Aorta (tissue), 5 donors: ENCODE data around the gene TMEM168. TPM values are rescaled to one million over a fixed set of nuclear protein-coding genes. Genes with fewer than 3 reads are reported as not detected.
"Not testable (repeated sequence)": the region's sequence is repeated elsewhere in the genome, so short reads cannot be mapped to it uniquely, and the experiment has no call there.

Experiments
- ATAC-seq: fragments of 200-7000 bp; cut with Tn5 transposase; one replicate; pipeline ENCODE4 v1.9.1; 2022; ENCODE audit warnings: moderate library complexity; ENCODE audit not compliant: low FRiP score
- DNase-seq, 2 donors: peaks; one replicate each; pipeline ENCODE4 v3.0.0-alpha.2; 2020
- H3K27ac ChIP-seq, 2 donors: one replicate each; pipeline ENCODE4 v1.5.1; 2013; ENCODE audit warnings: low read length in 2 of 2, mild to moderate bottlenecking in 2 of 2, moderate library complexity in 2 of 2, control low read depth in 1 of 2, inconsistent platforms in 1 of 2, low read depth in 1 of 2
- H3K27me3 ChIP-seq, 2 donors: one replicate each; pipeline ENCODE4 v1.6.1; 2013; ENCODE audit warnings: control low read depth in 1 of 2, low read length in 1 of 2, mild to moderate bottlenecking in 1 of 2, moderate library complexity in 1 of 2; ENCODE audit not compliant: insufficient read depth in 2 of 2, control insufficient read depth in 1 of 2
- H3K36me3 ChIP-seq, 2 donors: one replicate each; pipeline ENCODE4 v1.6.1; 2013; ENCODE audit warnings: control low read depth in 1 of 2, low read length in 1 of 2, mild to moderate bottlenecking in 1 of 2; ENCODE audit not compliant: insufficient read depth in 2 of 2, control insufficient read depth in 1 of 2
- H3K4me1 ChIP-seq, 2 donors: one replicate each; pipeline ENCODE4 v1.6.1; 2013; ENCODE audit warnings: low read length in 2 of 2, control low read depth in 1 of 2, mild to moderate bottlenecking in 1 of 2, moderate library complexity in 1 of 2; ENCODE audit not compliant: insufficient read depth in 2 of 2, control insufficient read depth in 1 of 2
- H3K4me3 ChIP-seq, 2 donors: one replicate each; pipeline ENCODE4 v1.5.1; 2013; ENCODE audit warnings: low read length in 2 of 2, control low read depth in 1 of 2, mild to moderate bottlenecking in 1 of 2
- H3K9me3 ChIP-seq: one replicate; pipeline ENCODE4 v1.6.1; 2013; ENCODE audit warnings: mild to moderate bottlenecking, low read length; ENCODE audit not compliant: control insufficient read depth
- WGBS, 2 donors: extraction: QIAGEN DNeasy Blood & Tissue Kit; methylation state at CpG; one replicate each; pipeline ENCODE4 v1.1.7; 2013; 5-methylcytosine and 5-hydroxymethylcytosine counted together
- intact Hi-C, 2 donors: fragments of 100-400 bp; cut with DNase I; formaldehyde crosslinking; loops; one replicate each; pipeline versions ENCODE4 v1.14.2 to v1.15.0; 2022
- polyA plus RNA-seq, 2 donors: library from polyadenylated mRNA; stranded (reverse); fragments of 200-250 nt; gene quantifications; one replicate each; pipeline ENCODE4 v1.2.3, GENCODE V29; 2013
- total RNA-seq, 2 donors: library from RNA; stranded (reverse); fragmentation: NEBNext Ultra II Directional; extraction: Animal tissue kit (Norgen Biotek cat#: 25700); gene quantifications; one replicate each; pipeline ENCODE4 v1.2.1, GENCODE V29; 2021
- donor health status: healthy with polysubstance abuse.
- donor health status: Bipolar disorder and iron deficiency.
- donor health status: DM: no; HTN: no; CAD: no.
- donor health status: DM: no; HTN: no; CAD: no.
- donor health status: DM: yes; HTN: yes; CAD: no.

Gene TMEM168
- total and polyA plus RNA-seq, 4 donors = 5.0 to 32.8 (median 17.9) TPM

DNA sequence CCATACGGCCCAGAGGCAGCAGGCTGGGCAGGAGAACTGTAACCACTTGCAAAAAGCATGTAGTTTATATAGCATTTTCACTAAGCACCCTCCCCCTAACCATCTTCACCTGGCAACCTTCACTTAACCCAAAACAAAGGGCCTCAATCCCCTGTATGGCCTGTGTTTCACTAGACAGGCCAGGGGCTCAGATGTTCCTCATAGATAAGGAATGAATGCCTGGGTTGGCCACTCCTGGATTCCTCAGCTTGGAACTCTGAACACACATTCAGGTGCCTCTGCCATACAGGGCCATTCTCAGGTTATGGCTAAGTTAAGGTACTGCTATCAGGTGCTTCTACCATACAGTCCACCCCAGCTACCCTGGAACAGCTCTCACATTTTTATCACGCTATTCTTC, 10.3 kb upstream of the TMEM168 start:
- Histone ChIP-seq H3K4me1 (no peaks in the 10 kb centered on the region), H3K27ac (no peak overlapping the region), H3K36me3 (no peaks in the 10 kb centered on the region), H3K27me3 (no peaks in the 10 kb centered on the region), H3K4me3 (no peak overlapping the region), H3K9me3 (peaks cover 2% of the 10 kb centered on the region)
- ATAC-seq (no peak), DNase-seq (no peak)
- 84 to 89% methylated on average over 2 of the region's 2 CpGs for WGBS, 2 donors
- intact Hi-C loops = no loop called here

DNA sequence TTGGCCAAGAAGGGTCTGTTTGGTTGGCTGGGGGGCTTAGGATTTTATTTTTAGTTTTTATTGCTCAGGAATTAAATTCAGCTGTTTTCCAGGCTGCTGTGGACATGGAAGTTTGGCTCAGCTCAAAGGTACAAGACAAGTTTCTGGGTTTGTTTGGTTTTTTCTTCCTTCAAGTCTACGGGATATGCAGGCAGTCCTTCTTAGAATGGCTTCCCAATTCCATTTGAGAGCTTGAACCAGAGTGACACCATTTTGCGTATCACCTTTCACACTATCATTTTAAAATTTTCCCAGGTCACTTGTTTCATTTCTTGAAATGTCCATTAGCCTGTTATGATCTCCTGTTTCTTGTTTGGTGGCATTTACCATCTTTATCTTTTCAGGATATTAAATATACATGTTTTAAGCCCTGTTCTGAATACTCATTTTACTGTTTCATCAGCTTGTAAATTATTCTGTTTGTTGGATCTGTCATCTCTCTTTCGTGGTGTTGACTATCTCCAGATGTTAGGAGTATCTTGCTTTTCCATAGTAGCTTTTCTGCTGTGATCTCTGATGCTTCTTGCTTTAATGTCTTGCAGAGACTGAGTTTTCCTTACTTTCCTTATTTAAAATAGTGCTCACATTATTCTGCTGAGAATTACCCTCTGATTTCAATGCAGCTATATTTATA, 9.4 kb upstream of the TMEM168 start:
- Histone ChIP-seq H3K36me3 (no peaks in the 10 kb centered on the region), H3K4me1 (no peaks in the 10 kb centered on the region), H3K27me3 (no peaks in the 10 kb centered on the region), H3K4me3 (no peak overlapping the region), H3K9me3 (peaks cover 2% of the 10 kb centered on the region), H3K27ac (no peak overlapping the region)
- intact Hi-C loops = no loop called here
- ATAC-seq (no peak), DNase-seq (no peak)
- 56 to 63% methylated on average over 3 of the region's 3 CpGs for WGBS, 2 donors

DNA sequence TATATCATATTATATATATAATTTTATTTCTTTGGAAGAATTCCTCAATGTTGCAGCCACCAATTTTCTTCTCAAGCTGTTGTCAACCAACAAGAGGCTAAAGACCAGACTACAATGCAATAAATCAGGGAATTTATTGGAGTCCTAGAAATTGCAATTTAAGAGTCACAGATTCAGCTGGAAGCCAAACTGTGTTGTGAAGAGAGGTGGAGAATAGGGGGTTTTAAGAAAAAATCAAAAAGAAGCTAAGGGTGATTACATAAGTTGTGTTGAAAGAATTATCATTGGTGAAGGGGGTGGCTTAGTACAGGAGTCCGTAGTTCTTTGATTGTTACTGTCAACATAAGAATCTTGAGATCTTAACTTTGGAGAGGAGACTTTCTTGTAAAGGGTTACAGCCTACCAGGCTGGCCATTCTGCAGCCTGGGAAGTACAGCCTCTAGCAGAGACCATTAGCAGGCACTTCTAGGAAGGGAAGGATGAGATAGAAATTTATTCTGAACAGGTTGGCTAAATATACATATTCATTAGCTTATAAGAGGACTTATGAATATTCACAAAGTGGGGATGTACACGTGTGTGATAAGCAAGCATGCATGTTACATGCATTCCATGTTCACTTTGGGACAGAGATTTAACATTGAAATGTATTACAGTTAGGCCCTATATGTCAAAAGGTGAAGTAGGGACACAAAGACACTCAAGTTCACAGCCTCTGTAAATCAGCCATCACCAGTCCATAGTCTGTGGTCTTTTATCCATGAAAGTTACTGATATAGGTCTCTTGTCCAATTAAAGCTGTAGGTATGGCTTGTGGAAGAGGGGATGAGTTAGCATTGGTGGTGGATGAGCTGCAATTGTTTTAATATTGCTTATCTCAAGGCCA, 8.3 kb upstream of the TMEM168 start:
- no peak overlapping the region for H3K27ac ChIP-seq
- no peaks in the 10 kb centered on the region for H3K36me3 ChIP-seq
- no peaks in the 10 kb centered on the region for H3K27me3 ChIP-seq
- no peaks in the 10 kb centered on the region for H3K4me1 ChIP-seq
- H3K9me3 ChIP-seq = no peaks in the 10 kb centered on the region
- H3K4me3 ChIP-seq = no peak overlapping the region
- ATAC-seq (no peak), DNase-seq (no peak)
- WGBS, 2 donors = 59% methylated on average over 2 of the region's 2 CpGs
- intact Hi-C loops = no loop called here

DNA sequence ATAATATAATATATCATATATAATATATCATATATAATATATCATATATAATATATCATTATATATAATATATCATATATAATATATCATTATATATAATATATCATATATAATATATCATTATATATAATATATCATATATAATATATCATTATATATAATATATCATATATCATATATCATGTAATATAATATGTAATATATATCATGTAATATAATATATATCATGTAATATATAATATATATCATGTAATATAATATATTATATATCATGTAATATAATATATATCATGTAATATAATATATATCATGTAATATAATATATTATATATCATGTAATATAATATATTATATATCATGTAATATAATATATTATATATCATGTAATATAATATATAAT, 6.4 kb upstream of the TMEM168 start:
- intact Hi-C loops, H3K27me3 ChIP-seq, H3K36me3 ChIP-seq, H3K9me3 ChIP-seq, ATAC-seq, H3K4me3 ChIP-seq, H3K27ac ChIP-seq, DNase-seq, H3K4me1 ChIP-seq: not testable (repeated sequence)

DNA sequence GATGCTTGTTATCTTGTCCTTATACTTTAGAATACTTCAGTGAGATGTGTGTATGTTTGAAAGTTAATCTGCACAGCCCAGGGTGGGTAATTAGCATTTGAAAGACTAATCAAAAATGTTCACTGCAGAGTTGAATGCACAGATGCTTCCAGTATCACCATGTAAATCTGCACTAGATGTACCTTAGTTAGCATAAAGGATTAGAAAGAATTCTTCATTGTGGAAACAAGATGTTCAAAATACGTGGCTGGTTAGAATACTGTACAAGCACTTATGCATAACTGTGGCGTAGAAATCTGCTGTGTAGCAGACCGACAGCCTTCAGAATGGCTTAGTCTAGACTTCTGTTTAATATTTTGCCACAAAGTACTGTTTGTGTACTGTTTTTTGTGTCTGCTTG, 2.2 kb upstream of the TMEM168 start:
- DNase-seq = no peak
- 86 to 87% methylated on average over 3 of the region's 3 CpGs for WGBS, 2 donors
- H3K27me3 ChIP-seq = no peaks in the 10 kb centered on the region
- H3K27ac ChIP-seq = no peak overlapping the region
- H3K4me3 ChIP-seq = no peak overlapping the region
- no peak for ATAC-seq
- intact Hi-C loops = loop anchor here in 1 of 2 donors (5.0 kb wide), 1 partner anchor 150 kb away; no protein-coding TSS in a partner anchor
- no peaks in the 10 kb centered on the region for H3K36me3 ChIP-seq
- H3K4me1 ChIP-seq = peaks cover 4 to 7% of the 10 kb centered on the region in 2 donors
- no peaks in the 10 kb centered on the region for H3K9me3 ChIP-seq

DNA sequence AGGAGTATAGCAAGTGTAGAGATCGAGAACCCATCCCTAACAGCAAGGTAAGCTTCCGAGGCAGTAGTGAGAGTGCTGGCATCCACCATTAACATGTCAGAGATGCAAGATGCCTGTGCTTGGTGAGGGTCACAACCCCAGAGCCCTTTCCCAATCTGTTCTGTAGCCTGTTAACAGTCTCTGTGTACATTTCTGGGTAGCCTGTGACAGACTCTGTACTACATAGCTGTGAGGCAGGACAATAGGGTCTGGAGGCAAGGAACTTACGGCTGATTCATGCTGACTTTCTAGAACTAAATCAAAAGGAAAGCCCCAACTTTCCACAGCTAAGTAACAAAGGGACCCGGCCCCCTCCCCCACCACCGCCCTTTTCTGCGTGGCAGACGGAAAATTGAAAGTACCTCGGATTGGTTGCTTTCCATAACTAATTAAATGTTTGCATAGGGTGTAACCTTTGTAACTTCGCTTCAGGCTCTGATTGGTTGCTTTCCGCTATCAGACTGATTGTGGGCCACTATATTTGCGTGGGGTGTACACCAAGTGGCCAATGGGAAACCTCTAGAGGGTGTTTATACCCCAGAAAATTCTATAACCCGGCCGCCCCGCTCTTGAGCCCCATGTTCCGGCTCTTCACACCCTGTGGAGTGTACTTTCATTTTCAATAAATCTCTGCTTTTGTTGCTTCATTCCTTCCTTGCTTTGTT, 1.4 kb upstream of the TMEM168 start:
- Histone ChIP-seq H3K27me3 (no peaks in the 10 kb centered on the region), H3K4me1 (peaks cover 4 to 7% of the 10 kb centered on the region in 2 donors), H3K27ac (no peak overlapping the region), H3K4me3 (no peak overlapping the region), H3K36me3 (no peaks in the 10 kb centered on the region), H3K9me3 (no peaks in the 10 kb centered on the region)
- 96 to 97% methylated on average over 15 of the region's 15 CpGs for WGBS, 2 donors
- no peak for ATAC-seq
- DNase-seq = no peak
- intact Hi-C loops = loop anchor here in 1 of 2 donors (5.0 kb wide), 1 partner anchor 151 kb away; no protein-coding TSS in a partner anchor

DNA sequence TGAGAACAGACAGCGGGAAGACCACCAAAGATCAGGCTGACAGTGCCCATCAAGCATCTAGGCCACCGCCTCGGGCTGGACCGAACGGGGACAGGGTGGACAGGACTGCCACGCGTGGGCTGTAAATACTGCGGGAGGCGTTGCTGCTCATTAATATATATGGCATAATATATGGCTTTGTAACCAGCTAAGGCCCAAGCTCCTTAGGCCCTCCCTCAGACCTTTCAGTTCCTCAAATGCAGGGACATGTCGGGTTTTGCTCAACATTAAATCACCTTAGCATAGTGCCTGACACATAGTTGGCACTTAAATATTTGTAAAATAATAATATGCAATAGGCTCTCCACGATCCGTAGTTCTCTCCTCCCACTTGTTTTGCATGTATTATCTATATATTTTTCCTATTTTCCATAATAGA, 402 bp upstream of the TMEM168 start:
- ATAC-seq = peak; percentile 44
- Histone ChIP-seq H3K9me3 (no peaks in the 10 kb centered on the region), H3K27ac (no peak overlapping the region), H3K27me3 (no peaks in the 10 kb centered on the region), H3K4me3 (peak overlapping the region; percentile 65 to 79), H3K36me3 (no peaks in the 10 kb centered on the region), H3K4me1 (peaks cover 4 to 7% of the 10 kb centered on the region in 2 donors)
- DNase-seq = no peak
- intact Hi-C loops = loop anchor here in 1 of 2 donors (5.0 kb wide), 1 partner anchor 152 kb away; no protein-coding TSS in a partner anchor
- WGBS, 2 donors = 13 to 15% methylated on average over 12 of the region's 12 CpGs

DNA sequence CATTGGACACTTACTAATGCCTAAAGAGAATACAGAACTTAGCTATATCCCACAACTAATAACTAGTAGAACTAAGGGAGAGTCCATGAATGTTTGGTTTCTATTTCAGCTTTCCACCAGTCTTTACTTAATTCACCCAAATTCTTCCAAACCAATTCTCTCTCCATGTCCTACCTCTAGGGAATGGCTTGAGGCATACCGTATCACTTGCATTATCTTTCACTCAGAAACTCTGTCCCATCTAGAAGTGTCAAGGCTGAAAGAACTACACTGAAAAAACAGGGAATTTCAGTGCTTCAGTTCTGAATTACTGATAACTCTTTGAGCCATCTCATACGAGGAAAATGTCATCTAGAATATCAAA, 758 bp downstream of the TMEM168 start:
- intact Hi-C loops = no loop called here
- no peaks in the 10 kb centered on the region for H3K36me3 ChIP-seq
- peaks cover 4 to 7% of the 10 kb centered on the region in 2 donors for H3K4me1 ChIP-seq
- H3K27ac ChIP-seq = no peak overlapping the region
- no peak for ATAC-seq
- H3K9me3 ChIP-seq = no peaks in the 10 kb centered on the region
- DNase-seq = no peak
- no peaks in the 10 kb centered on the region for H3K27me3 ChIP-seq
- WGBS, 2 donors = 1 to 2% methylated on average over 2 of the region's 2 CpGs
- H3K4me3 ChIP-seq = peak overlapping the region; percentile 65 to 79
